ENCODE measurements around the gene POU3F3. TPM values are rescaled to one million over a fixed set of nuclear protein-coding genes. Genes with fewer than 3 reads are reported as not detected.

Gene POU3F3
- total RNA-seq, 1 experiment from 2014 or later, result 0.36 TPM

DNA sequence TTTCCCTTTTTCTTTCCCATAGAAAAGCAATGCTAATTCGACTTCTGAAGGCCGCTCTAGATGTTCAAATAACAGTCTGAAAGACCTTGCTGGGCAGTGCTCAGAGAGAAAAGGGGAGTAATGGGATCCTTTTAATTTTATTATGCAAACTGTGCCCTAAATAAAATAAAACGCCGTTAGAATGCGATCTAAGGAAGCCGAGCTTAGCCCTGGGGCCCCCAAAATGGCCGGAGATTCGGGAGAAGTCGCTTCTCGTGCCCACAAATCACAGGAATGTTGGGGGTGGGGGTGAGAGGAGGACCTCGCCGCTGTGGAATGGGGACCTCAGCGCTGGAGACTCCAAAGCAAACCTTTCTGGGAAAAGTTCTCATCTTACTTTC, 8.4 kb upstream of the POU3F3 start:
- Histone ChIP-seq H3K9me3 (ENCODE audit: control insufficient read depth, insufficient read depth, low read depth, low read length) (no peaks in the 10 kb centered on the region), H3K27ac (ENCODE audit: low read length) (no peak overlapping the region), H3K27me3 (ENCODE audit: control insufficient read depth, insufficient read depth, low read length) (peaks cover 40% of the 10 kb centered on the region), H3K4me3 (ENCODE audit: low read depth in 2 of 2, low read length in 2 of 2) (peak overlapping the region; percentile 24 to 26; a peak in 2 of 4 replicates), H3K36me3 (ENCODE audit: control insufficient read depth, insufficient read depth, low read length) (no peaks in the 10 kb centered on the region), H3K4me1 (ENCODE audit: control insufficient read depth, insufficient read depth, low read length) (peaks cover 3% of the 10 kb centered on the region; the same call in 1 of the 2 replicates)
- TF ChIP-seq, protein P1, sequence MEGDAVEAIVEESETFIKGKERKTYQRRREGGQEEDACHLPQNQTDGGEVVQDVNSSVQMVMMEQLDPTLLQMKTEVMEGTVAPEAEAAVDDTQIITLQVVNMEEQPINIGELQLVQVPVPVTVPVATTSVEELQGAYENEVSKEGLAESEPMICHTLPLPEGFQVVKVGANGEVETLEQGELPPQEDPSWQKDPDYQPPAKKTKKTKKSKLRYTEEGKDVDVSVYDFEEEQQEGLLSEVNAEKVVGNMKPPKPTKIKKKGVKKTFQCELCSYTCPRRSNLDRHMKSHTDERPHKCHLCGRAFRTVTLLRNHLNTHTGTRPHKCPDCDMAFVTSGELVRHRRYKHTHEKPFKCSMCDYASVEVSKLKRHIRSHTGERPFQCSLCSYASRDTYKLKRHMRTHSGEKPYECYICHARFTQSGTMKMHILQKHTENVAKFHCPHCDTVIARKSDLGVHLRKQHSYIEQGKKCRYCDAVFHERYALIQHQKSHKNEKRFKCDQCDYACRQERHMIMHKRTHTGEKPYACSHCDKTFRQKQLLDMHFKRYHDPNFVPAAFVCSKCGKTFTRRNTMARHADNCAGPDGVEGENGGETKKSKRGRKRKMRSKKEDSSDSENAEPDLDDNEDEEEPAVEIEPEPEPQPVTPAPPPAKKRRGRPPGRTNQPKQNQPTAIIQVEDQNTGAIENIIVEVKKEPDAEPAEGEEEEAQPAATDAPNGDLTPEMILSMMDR (IDR thresholded peaks at IDR 0.05), result no peak
- TF ChIP-seq TCF7L2 (IDR thresholded peaks at IDR 0.05; ENCODE audit: low read depth, low read length) (no peak), SIN3A (IDR thresholded peaks at IDR 0.05; ENCODE audit: borderline replicate concordance, insufficient read depth, low read depth, low read length) (no peak), POLR2AphosphoS5 (IDR thresholded peaks at IDR 0.05; ENCODE audit: low read depth, low read length) (no peak)
- TF ChIP-seq, protein P2, sequence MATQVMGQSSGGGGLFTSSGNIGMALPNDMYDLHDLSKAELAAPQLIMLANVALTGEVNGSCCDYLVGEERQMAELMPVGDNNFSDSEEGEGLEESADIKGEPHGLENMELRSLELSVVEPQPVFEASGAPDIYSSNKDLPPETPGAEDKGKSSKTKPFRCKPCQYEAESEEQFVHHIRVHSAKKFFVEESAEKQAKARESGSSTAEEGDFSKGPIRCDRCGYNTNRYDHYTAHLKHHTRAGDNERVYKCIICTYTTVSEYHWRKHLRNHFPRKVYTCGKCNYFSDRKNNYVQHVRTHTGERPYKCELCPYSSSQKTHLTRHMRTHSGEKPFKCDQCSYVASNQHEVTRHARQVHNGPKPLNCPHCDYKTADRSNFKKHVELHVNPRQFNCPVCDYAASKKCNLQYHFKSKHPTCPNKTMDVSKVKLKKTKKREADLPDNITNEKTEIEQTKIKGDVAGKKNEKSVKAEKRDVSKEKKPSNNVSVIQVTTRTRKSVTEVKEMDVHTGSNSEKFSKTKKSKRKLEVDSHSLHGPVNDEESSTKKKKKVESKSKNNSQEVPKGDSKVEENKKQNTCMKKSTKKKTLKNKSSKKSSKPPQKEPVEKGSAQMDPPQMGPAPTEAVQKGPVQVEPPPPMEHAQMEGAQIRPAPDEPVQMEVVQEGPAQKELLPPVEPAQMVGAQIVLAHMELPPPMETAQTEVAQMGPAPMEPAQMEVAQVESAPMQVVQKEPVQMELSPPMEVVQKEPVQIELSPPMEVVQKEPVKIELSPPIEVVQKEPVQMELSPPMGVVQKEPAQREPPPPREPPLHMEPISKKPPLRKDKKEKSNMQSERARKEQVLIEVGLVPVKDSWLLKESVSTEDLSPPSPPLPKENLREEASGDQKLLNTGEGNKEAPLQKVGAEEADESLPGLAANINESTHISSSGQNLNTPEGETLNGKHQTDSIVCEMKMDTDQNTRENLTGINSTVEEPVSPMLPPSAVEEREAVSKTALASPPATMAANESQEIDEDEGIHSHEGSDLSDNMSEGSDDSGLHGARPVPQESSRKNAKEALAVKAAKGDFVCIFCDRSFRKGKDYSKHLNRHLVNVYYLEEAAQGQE (IDR thresholded peaks at IDR 0.05; ENCODE audit: insufficient read depth in 1 of 2, low read depth in 2 of 2, low read length in 1 of 2), result no peak
- DNase-seq (ENCODE audit: low read depth, low spot score), result no peak
- ATAC-seq, result no peak
- POLR2A ChIA-PET, result no interaction called here
- intact Hi-C loops (cut with micrococcal nuclease; ENCODE audit: unreplicated experiment), result no loop called here
- BruUV-seq (replicated peaks), result no TSS peak
- in situ Hi-C loops (cut with HindIII; ENCODE audit: low pct_unique_long_range_greater_than_20kb, low sequenced_read_pairs), result no loop called here
- CTCF ChIA-PET, result no interaction called here

DNA sequence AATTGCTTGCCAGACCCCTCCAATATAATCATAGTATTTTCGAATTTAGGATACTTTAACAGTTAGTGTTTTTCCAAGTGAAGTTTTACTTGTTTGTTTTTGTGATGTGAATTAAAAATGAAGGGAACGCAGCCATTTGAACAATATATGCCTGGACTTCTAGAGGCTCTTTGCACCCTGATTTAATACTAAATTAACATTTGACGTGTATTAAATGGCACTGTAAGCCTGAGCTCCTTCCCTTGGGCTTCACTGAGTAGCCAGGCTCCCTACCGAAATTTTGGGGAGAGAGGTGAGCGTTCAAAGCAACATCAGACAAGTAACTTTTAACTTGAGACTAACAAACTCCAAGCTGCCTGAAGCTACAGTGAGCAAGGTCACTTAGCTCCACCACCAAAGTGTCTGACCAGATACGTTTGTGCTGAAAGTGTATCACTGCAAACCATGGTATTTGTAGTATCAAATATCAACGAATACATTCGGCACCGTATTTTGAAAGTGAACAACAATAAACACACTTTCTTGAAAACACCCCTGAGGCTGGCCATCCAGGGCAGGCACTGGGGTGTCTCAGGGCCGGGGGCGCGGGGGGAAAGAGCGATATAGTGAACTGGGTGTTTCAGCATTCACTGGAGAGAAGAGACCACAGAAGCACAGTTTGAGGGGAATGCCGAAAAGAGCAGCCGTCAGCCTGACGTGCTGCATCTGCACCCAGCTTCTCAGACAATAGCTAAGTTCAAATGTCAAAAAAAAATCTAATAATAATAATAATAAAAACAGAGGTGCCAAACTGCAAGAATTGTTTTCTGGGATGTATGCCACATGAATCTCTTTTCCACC, 7.7 kb upstream of the POU3F3 start:
- POLR2A ChIA-PET, result no interaction called here

More for the DNA sequence above, 7.7 kb upstream of the POU3F3 start:
- Histone ChIP-seq H3K4me3 (ENCODE audit: low read depth in 2 of 2, low read length in 2 of 2) (no peak overlapping the region), H3K4me1 (ENCODE audit: control insufficient read depth, insufficient read depth, low read length) (peaks cover 3% of the 10 kb centered on the region; the same call in 1 of the 2 replicates), H3K9me3 (ENCODE audit: control insufficient read depth, insufficient read depth, low read depth, low read length) (no peaks in the 10 kb centered on the region), H3K27ac (ENCODE audit: low read length) (no peak overlapping the region), H3K36me3 (ENCODE audit: control insufficient read depth, insufficient read depth, low read length) (no peaks in the 10 kb centered on the region), H3K27me3 (ENCODE audit: control insufficient read depth, insufficient read depth, low read length) (peaks cover 45% of the 10 kb centered on the region)
- DNase-seq (ENCODE audit: low read depth, low spot score) (no peak), ATAC-seq (no peak)
- CTCF ChIA-PET, result no interaction called here
- intact Hi-C loops (cut with micrococcal nuclease; ENCODE audit: unreplicated experiment), result no loop called here
- in situ Hi-C loops (cut with HindIII; ENCODE audit: low pct_unique_long_range_greater_than_20kb, low sequenced_read_pairs), result no loop called here
- no TSS peak for BruUV-seq (replicated peaks)
- TF ChIP-seq TCF7L2 (IDR thresholded peaks at IDR 0.05; ENCODE audit: low read depth, low read length), result no peak
- TF ChIP-seq SIN3A (IDR thresholded peaks at IDR 0.05; ENCODE audit: borderline replicate concordance, insufficient read depth, low read depth, low read length), result no peak
- TF ChIP-seq, protein P2 (IDR thresholded peaks at IDR 0.05; ENCODE audit: insufficient read depth in 1 of 2, low read depth in 2 of 2, low read length in 1 of 2), result no peak
- TF ChIP-seq, protein P1 (IDR thresholded peaks at IDR 0.05), result no peak
- no peak for TF ChIP-seq POLR2AphosphoS5 (IDR thresholded peaks at IDR 0.05; ENCODE audit: low read depth, low read length)

Measured in Panc1 (cell line).